Suprapubic skin (tissue), 4 donors: Measurements from ENCODE around the gene RARG. TPM values are rescaled to one million over a fixed set of nuclear protein-coding genes. Genes with fewer than 3 reads are reported as not detected.

ENCODE experiments used
- DNase-seq, 2 donors: peaks; one replicate each; pipeline ENCODE4 v3.0.0-alpha.2; 2019; ENCODE audit warnings: low spot score in 2 of 2
- H3K27ac ChIP-seq: fragments of 200-600 bp; sonication (generic); one replicate; pipeline ENCODE4 v1.5.1; 2019
- H3K27me3 ChIP-seq: fragments of 200-600 bp; sonication (generic); one replicate; pipeline ENCODE4 v1.5.1; 2019
- H3K36me3 ChIP-seq: fragments of 200-600 bp; sonication (generic); one replicate; pipeline ENCODE4 v1.5.1; 2019
- H3K4me1 ChIP-seq: fragments of 200-600 bp; sonication (generic); one replicate; pipeline ENCODE4 v1.5.1; 2019
- H3K4me3 ChIP-seq: fragments of 200-600 bp; sonication (generic); one replicate; pipeline ENCODE4 v1.5.1; 2019; ENCODE audit warnings: mild to moderate bottlenecking
- H3K9me3 ChIP-seq: fragments of 200-600 bp; sonication (generic); one replicate; pipeline ENCODE4 v1.5.1; 2019
- CTCF ChIP-seq, 2 donors: fragments of 200-600 bp in 1 of 2; fragments of 450-650 bp in 1 of 2; sonication (generic) in 1 of 2; IDR thresholded peaks; one replicate each; pipeline ENCODE4 v1.5.1; 2016 to 2019; ENCODE audit warnings: antibody characterized with exemption in 2 of 2, mild to moderate bottlenecking in 1 of 2, moderate library complexity in 1 of 2
- EP300 ChIP-seq: sonication (generic); formaldehyde crosslinking; IDR thresholded peaks from one replicate; pipeline ENCODE4 v1.6.1; 2017; ENCODE audit warnings: antibody characterized with exemption
- POLR2A ChIP-seq, 2 donors: fragments of 450-650 bp; IDR thresholded peaks; one replicate each; pipeline ENCODE4 v1.6.1; 2017; ENCODE audit warnings: antibody characterized with exemption in 2 of 2, mild to moderate bottlenecking in 2 of 2, moderate library complexity in 2 of 2
- POLR2AphosphoS5 ChIP-seq, 3 donors: sonication (generic); formaldehyde crosslinking; IDR thresholded peaks; one replicate each; pipeline ENCODE4 v1.6.1; 2017; ENCODE audit warnings: antibody characterized with exemption in 3 of 3
- WGBS: methylation state at CpG from one replicate; pipeline ENCODE4 v1.1.5; 2018; 5-methylcytosine and 5-hydroxymethylcytosine counted together
- total RNA-seq, 4 donors: library from RNA; depleted of rRNA; stranded (reverse); fragments of >200 nt; gene quantifications; one replicate each; pipeline ENCODE4 v1.1.0, GENCODE V29; 2016

RARG gene
- total RNA-seq, 4 donors from 2014 or later, result 140 to 198 (median 172) TPM

GRCh38 chr12:53193985-53194716 lies 37.9 kb downstream of the RARG start:
- no peaks in the 10 kb centered on the region for H3K9me3 ChIP-seq
- H3K4me1 ChIP-seq, result peaks cover 15% of the 10 kb centered on the region
- WGBS, result 82% methylated on average over 11 of the region's 11 CpGs
- H3K27me3 ChIP-seq, result no peaks in the 10 kb centered on the region
- no peak overlapping the region for H3K4me3 ChIP-seq
- no peak overlapping the region for H3K27ac ChIP-seq
- H3K36me3 ChIP-seq, result peaks cover 6% of the 10 kb centered on the region
- DNase-seq, result no peak
- no peak for TF ChIP-seq CTCF (IDR thresholded peaks at IDR 0.05)
- TF ChIP-seq POLR2AphosphoS5 (IDR thresholded peaks at IDR 0.05), result no peak
- no peak for TF ChIP-seq EP300
- TF ChIP-seq POLR2A (IDR thresholded peaks at IDR 0.05), result no peak

DNA sequence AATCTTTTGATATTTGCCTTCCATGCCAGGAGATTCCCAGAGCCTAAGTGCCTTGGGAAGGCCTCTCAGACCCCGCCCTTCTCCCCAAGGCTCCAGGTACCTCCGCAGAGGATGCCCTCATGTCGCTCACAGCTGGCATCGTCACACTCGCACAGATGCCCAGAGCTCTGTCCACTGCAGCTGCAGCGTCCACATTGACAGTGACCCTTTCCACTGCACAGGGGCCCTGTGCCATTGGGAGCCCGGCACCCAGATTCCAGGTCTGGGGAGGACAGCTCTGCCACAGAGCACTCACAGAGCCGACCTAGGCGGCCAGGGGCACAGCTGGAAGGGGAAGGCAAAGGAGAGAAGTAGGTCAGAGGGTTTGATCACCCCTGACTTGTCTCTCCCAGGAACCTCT lies 39.0 kb downstream of the RARG start:
- TF ChIP-seq CTCF (IDR thresholded peaks at IDR 0.05), result no peak
- TF ChIP-seq POLR2A (IDR thresholded peaks at IDR 0.05), result no peak
- no peak for TF ChIP-seq EP300
- TF ChIP-seq POLR2AphosphoS5 (IDR thresholded peaks at IDR 0.05), result no peak
- Histone ChIP-seq H3K4me3 (no peak overlapping the region), H3K36me3 (peaks cover 11% of the 10 kb centered on the region), H3K27ac (no peak overlapping the region), H3K4me1 (peaks cover 14% of the 10 kb centered on the region), H3K27me3 (no peaks in the 10 kb centered on the region), H3K9me3 (no peaks in the 10 kb centered on the region)
- WGBS, result 83% methylated on average over 4 of the region's 9 CpGs
- DNase-seq, result peak; percentile 42 to 47

DNA sequence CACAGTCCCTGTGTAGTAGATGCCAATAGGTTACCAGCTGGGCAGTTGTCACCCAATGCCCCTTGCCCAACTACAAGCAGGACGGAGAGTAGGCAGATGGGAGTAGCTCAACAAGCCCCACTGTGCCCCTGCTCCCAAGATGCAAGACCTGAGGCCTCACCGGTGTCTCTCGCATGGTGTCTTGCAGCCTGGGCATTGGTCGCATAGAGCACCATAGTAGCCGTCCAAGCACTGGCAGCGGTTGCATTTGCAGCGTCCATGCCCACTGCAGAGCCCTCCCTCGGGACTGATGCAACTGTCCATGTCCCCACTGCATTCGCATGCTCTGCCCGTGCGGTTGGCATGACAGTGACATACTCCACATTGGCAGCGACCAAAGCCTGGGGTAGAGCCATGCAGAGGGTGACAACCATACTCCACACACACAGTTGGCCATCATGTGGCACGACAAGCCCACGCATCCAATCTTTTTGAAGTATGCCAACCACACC lies 39.4 kb downstream of the RARG start:
- no peak overlapping the region for H3K27ac ChIP-seq
- H3K9me3 ChIP-seq, result no peaks in the 10 kb centered on the region
- peaks cover 16% of the 10 kb centered on the region for H3K36me3 ChIP-seq
- 85% methylated on average over 6 of the region's 14 CpGs for WGBS
- DNase-seq, result peak; percentile 53 to 77
- H3K27me3 ChIP-seq, result no peaks in the 10 kb centered on the region
- no peak overlapping the region for H3K4me3 ChIP-seq
- peaks cover 10% of the 10 kb centered on the region for H3K4me1 ChIP-seq
- TF ChIP-seq POLR2A (IDR thresholded peaks at IDR 0.05), result no peak
- no peak for TF ChIP-seq EP300
- no peak for TF ChIP-seq CTCF (IDR thresholded peaks at IDR 0.05)
- TF ChIP-seq POLR2AphosphoS5 (IDR thresholded peaks at IDR 0.05), result no peak

DNA sequence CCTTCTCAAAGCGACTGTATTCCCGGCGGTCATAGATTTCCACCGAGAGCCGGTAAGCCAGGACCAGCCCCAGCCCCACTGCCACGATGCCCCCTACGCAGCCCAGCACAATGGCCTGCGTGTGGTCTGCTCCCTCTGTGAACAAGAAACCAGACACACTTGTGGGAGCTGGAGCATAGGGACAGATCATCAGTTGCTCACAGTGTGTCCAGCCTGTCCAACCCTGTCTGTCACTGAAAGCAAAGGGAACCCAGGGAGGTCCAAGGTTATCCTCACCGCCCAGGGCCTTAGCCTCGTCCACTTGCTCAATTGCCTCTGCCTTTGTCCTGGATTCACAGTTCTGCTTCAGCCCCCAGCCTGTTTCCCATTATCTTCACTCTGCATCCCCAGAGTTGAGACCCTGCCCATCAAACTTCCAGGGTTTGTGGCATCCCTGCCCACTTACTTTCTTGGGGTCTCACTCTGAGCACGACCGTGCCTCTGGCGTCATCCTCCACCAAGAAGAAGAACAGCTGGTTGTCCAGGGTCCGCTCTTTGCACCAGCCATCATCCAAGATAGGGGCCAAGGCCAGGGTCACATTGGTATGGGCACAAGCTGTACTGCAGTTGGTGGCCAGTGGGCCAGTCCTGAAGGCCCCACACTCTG lies 40.0 kb downstream of the RARG start:
- H3K9me3 ChIP-seq, result no peaks in the 10 kb centered on the region
- no peak for DNase-seq
- H3K27ac ChIP-seq, result no peak overlapping the region
- H3K4me1 ChIP-seq, result peaks cover 8% of the 10 kb centered on the region
- H3K4me3 ChIP-seq, result no peak overlapping the region
- H3K27me3 ChIP-seq, result no peaks in the 10 kb centered on the region
- peaks cover 22% of the 10 kb centered on the region for H3K36me3 ChIP-seq
- TF ChIP-seq POLR2AphosphoS5 (IDR thresholded peaks at IDR 0.05), result no peak
- no peak for TF ChIP-seq CTCF (IDR thresholded peaks at IDR 0.05)
- no peak for TF ChIP-seq POLR2A (IDR thresholded peaks at IDR 0.05)
- TF ChIP-seq EP300, result no peak
- WGBS, result 90% methylated on average over 14 of the region's 14 CpGs
